ENCODE data around the gene LSM5.

Gene LSM5

DNA sequence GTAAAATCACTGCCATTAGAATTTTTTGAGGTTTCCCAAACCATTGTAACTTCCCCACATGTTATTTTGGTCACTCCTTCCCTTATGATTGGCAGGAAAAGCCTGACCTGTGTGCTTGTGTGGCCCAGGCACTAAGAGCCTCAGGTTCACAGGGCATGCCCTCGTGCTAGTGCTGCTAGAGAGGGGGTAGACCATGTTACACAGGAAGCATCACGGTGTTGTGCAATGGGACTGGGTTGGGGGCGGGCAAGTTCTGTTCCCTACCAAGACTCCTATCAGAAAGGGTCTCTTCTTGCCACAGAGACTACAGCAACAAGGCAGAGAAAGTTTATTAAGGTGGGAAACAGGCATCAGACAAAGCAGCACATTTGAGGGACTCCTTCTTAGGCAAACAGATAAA is 32.2 kb downstream of the LSM5 start:
- no peak for DNase-seq

- no peak for DNase-seq
Measured at GRCh38 chr7:32453341-32454011, 36.7 kb downstream of the LSM5 start.

DNA sequence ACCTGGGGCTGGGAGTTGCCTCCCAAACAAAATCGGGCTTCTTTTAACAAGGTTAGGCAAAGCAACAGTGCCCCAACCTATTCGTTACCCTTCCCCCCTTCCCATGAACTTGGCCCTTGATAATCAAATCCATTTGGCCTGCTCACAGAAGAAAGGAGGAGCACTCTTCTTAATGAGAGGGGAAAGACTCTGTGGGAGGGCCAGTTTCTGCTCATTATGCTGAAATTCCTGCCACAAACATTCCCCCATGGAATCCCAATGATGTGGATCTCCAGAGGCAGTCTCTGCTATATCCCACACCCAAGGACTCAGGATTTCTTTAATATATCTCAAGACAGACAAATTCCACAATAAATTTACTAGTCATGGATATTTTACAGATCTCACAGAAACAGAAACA is 43.0 kb downstream of the LSM5 start:
- no peak for DNase-seq

DNA sequence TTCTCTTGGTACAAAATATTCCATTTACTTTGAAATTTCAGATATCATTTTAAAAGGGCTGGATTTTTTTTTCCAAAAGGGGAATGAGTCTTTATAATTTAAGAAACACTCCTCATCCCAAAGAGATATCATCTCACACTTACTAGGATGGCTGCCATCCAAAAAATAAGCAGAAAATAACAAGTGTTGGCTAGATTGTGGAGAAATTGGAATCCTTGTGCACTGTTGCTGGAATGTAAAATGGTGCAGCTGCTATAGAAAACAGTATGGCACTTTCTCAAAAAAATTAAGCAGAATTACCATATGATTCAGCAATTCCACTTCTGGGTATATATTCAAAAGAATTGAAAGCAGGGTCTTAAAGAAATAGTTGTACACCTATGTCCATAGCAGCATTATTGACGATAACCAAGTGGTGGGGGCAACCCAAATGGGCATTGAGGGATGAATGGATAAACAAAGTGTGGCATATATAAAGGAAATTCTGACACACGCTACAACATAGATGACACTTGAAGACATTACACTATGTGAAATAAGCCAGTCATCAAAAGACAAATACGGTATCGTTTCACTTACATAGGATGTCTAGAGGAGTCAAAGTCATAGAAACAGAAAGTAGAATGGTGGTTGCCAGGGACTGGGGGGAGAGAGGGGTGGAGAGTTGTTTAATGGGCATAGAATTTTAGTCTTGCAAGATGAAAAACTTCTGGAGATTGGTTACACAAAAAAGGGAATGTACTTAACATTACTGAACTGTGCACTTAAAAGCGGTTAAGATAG is 53.8 kb downstream of the LSM5 start:
- DNase-seq, result no peak

Measured in retina (tissue), 1 donor.